ENCODE data around the gene CDIPT. TPM values are rescaled to one million over a fixed set of nuclear protein-coding genes. Genes with fewer than 3 reads are reported as not detected.

The CDIPT gene
- total RNA-seq, 1 experiment from 2014 or later, result 58.3 TPM

- TF ChIP-seq TCF7L2 (IDR thresholded peaks at IDR 0.05; ENCODE audit: borderline replicate concordance, extremely low read depth, insufficient read depth, insufficient read length) (no peak), JUND (IDR thresholded peaks at IDR 0.05) (no peak), ZFX (IDR thresholded peaks at IDR 0.05) (0 out of 2 replicates have a peak, but pooled peaks have one; percentile 19), POLR2AphosphoS5 (IDR thresholded peaks at IDR 0.05; ENCODE audit: low read depth, low read length) (peak; percentile 78), POLR2A (IDR thresholded peaks at IDR 0.05; ENCODE audit: borderline replicate concordance, extremely low read depth, insufficient read depth, insufficient read length) (peak; percentile 14), SRF (IDR thresholded peaks at IDR 0.05; ENCODE audit: low read depth) (no peak), CBX3 (IDR thresholded peaks at IDR 0.05; ENCODE audit: low read depth) (no peak)
- Histone ChIP-seq H3K4me1 (ENCODE audit: control insufficient read depth in 1 of 2, insufficient read depth in 2 of 2, low read length in 2 of 2) (peaks cover 60 to 88% of the 10 kb centered on the region in 2 experiments), H3K4me3 (replicated peaks in 1 of 2; ENCODE audit: low read depth in 1 of 2, low read length in 2 of 2) (peak within 1 kb of the TSS; percentile 74 to 86), H3K4me2 (ENCODE audit: low read length) (peak within 1 kb of the TSS; percentile 78), H2AFZ (ENCODE audit: low read depth, low read length, poor library complexity, severe bottlenecking) (no peak within 1 kb of the TSS), H3K79me2 (ENCODE audit: insufficient read depth, low read length) (peaks cover 75% of the 10 kb centered on the region), H3K27me3 (ENCODE audit: insufficient read depth, low read length) (no peaks in the 10 kb centered on the region), H3K9ac (ENCODE audit: low read length) (peak within 1 kb of the TSS; percentile 67), H3K9me3 (ENCODE audit: control insufficient read depth in 1 of 2, insufficient read depth in 1 of 2, low read depth in 1 of 2, low read length in 2 of 2) (no peaks in the 10 kb centered on the region), H3K9me2 (ENCODE audit: insufficient read depth) (no peaks in the 10 kb centered on the region), H3K27ac (ENCODE audit: low read depth, low read length) (peak within 1 kb of the TSS; percentile 98), H4K20me1 (ENCODE audit: insufficient read depth) (no peaks in the 10 kb centered on the region; the same call in 1 of the 2 replicates), H3K36me3 (ENCODE audit: control insufficient read depth in 1 of 2, insufficient read depth in 2 of 2, low read length in 2 of 2) (peaks cover 0 to 8% of the 10 kb centered on the region in 2 experiments; a peak in 2 of 4 replicates)
- peak; percentile 18 for ATAC-seq
- RAD21 ChIA-PET (ENCODE audit: low non-redundant PET in 1 of 2, low total read pairs in 2 of 2, uncharacterized antibody in 2 of 2, unreplicated experiment in 2 of 2), result interaction anchor here in 1 of 2 experiments (2.0 kb wide), 1 partner anchor 28 kb away, joined by 8 read pairs; no protein-coding TSS in a partner anchor
- no peak for DNase-seq (ENCODE audit: low read depth, low spot score)
- CTCF ChIA-PET, result interaction anchor here (0.8 to 3.3 kb wide), 7 partner anchors 12 to 201 kb away, joined by 3 to 28 read pairs (median 4); partner anchors contain the start of genes CDIPT, SEZ6L2 and TAOK2
- POLR2A ChIA-PET, result interaction anchor here (0.7 to 4.3 kb wide), 7 partner anchors 9 to 201 kb away, joined by 3 to 14 read pairs (median 4); partner anchors contain the start of genes CDIPT, KIF22 and MAZ
- intact Hi-C loops (cut with micrococcal nuclease), result loop anchor here (2.0 kb wide), 1 partner anchor 201 kb away; no protein-coding TSS in a partner anchor
- no TSS peak for BruUV-seq (replicated peaks)
Measured at GRCh38 chr16:29820271-29820701, 42.7 kb downstream of the CDIPT start, which contains the start of gene MVP. Gene MVP, plus strand, starts transcription at chr16:29820462. Its CDS starts 10,088 bp downstream, at chr16:29830550.

- no peak for DNase-seq (ENCODE audit: low read depth, low spot score)
- peak overlapping the region; percentile 74 to 86 for H3K4me3 ChIP-seq (replicated peaks in 1 of 2; ENCODE audit: low read depth in 1 of 2, low read length in 2 of 2)
- CTCF ChIA-PET, result interaction anchor here (0.8 to 3.3 kb wide), 7 partner anchors 11 to 202 kb away, joined by 3 to 28 read pairs (median 4); partner anchors contain the start of genes CDIPT, SEZ6L2 and TAOK2
Measured at GRCh38 chr16:29819506-29819905, 43.5 kb downstream of the CDIPT start.

More at GRCh38 chr16:29819506-29819905, 43.5 kb downstream of the CDIPT start:
- Histone ChIP-seq H2AFZ (ENCODE audit: low read depth, low read length, poor library complexity, severe bottlenecking) (no peak overlapping the region), H3K4me2 (ENCODE audit: low read length) (peak overlapping the region; percentile 78), H3K27ac (ENCODE audit: low read depth, low read length) (peak overlapping the region; percentile 98), H3K36me3 (ENCODE audit: control insufficient read depth in 1 of 2, insufficient read depth in 2 of 2, low read length in 2 of 2) (peaks cover 0 to 8% of the 10 kb centered on the region in 2 experiments; a peak in 2 of 4 replicates), H4K20me1 (ENCODE audit: insufficient read depth) (no peaks in the 10 kb centered on the region; the same call in 1 of the 2 replicates), H3K9ac (ENCODE audit: low read length) (peak overlapping the region; percentile 67; the same call in 1 of the 2 replicates), H3K9me2 (ENCODE audit: insufficient read depth) (no peaks in the 10 kb centered on the region), H3K27me3 (ENCODE audit: insufficient read depth, low read length) (no peaks in the 10 kb centered on the region), H3K9me3 (ENCODE audit: control insufficient read depth in 1 of 2, insufficient read depth in 1 of 2, low read depth in 1 of 2, low read length in 2 of 2) (no peaks in the 10 kb centered on the region), H3K4me1 (ENCODE audit: control insufficient read depth in 1 of 2, insufficient read depth in 2 of 2, low read length in 2 of 2) (peaks cover 55 to 88% of the 10 kb centered on the region in 2 experiments), H3K79me2 (ENCODE audit: insufficient read depth, low read length) (peaks cover 75% of the 10 kb centered on the region)
- ATAC-seq, result no peak
- TF ChIP-seq CEBPB (IDR thresholded peaks at IDR 0.05; ENCODE audit: low read depth), result no peak
- no peak for TF ChIP-seq POLR2A (IDR thresholded peaks at IDR 0.05; ENCODE audit: borderline replicate concordance, extremely low read depth, insufficient read depth, insufficient read length)
- TF ChIP-seq YY1 (IDR thresholded peaks at IDR 0.05; ENCODE audit: extremely low read depth, insufficient replicate concordance, low read depth, low read length), result no peak
- TF ChIP-seq SIN3A (IDR thresholded peaks at IDR 0.05; ENCODE audit: low read depth), result no peak
- TF ChIP-seq CTCF (IDR thresholded peaks at IDR 0.05 in 2 of 3, conservative IDR thresholded peaks at IDR 0.05 in 1 of 3; ENCODE audit: borderline replicate concordance in 1 of 3, insufficient read depth in 1 of 3, low read depth in 2 of 3, low read length in 2 of 3), result peak in 2 of 3 experiments; percentile 53 to 59; a peak in 4 of 6 replicates
- ChIA-PET RAD21 (ENCODE audit: low non-redundant PET in 1 of 2, low total read pairs in 2 of 2, uncharacterized antibody in 2 of 2, unreplicated experiment in 2 of 2) (interaction anchor here in 1 of 2 experiments (0.6 to 2.0 kb wide), 2 partner anchors 29 to 141 kb away, joined by 6 to 8 read pairs; no protein-coding TSS in a partner anchor), POLR2A (interaction anchor here (0.7 to 4.3 kb wide), 7 partner anchors 10 to 201 kb away, joined by 3 to 14 read pairs (median 4); partner anchors contain the start of genes CDIPT, KIF22 and MAZ)
- no TSS peak for BruUV-seq (replicated peaks)
- intact Hi-C loops (cut with micrococcal nuclease), result loop anchor here (5.0 kb wide), 1 partner anchor 43 kb away; the partner anchor contains the start of gene CDIPT

Measured in HCT116 (cell line).